NCI-H510A treated with DMSO at 0.1 percent for 48 hours (cell line): ENCODE results near the gene ATP2C1.
"Not testable (repeated sequence)": the region's sequence is repeated elsewhere in the genome, so short reads cannot be mapped to it uniquely, and the experiment has no call there.

Source experiments
- DNase-seq: peaks from one replicate; lab custom pipeline; 2025; lab: John Stamatoyannopoulos, UW

Gene ATP2C1, protein sequence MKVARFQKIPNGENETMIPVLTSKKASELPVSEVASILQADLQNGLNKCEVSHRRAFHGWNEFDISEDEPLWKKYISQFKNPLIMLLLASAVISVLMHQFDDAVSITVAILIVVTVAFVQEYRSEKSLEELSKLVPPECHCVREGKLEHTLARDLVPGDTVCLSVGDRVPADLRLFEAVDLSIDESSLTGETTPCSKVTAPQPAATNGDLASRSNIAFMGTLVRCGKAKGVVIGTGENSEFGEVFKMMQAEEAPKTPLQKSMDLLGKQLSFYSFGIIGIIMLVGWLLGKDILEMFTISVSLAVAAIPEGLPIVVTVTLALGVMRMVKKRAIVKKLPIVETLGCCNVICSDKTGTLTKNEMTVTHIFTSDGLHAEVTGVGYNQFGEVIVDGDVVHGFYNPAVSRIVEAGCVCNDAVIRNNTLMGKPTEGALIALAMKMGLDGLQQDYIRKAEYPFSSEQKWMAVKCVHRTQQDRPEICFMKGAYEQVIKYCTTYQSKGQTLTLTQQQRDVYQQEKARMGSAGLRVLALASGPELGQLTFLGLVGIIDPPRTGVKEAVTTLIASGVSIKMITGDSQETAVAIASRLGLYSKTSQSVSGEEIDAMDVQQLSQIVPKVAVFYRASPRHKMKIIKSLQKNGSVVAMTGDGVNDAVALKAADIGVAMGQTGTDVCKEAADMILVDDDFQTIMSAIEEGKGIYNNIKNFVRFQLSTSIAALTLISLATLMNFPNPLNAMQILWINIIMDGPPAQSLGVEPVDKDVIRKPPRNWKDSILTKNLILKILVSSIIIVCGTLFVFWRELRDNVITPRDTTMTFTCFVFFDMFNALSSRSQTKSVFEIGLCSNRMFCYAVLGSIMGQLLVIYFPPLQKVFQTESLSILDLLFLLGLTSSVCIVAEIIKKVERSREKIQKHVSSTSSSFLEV

DNA sequence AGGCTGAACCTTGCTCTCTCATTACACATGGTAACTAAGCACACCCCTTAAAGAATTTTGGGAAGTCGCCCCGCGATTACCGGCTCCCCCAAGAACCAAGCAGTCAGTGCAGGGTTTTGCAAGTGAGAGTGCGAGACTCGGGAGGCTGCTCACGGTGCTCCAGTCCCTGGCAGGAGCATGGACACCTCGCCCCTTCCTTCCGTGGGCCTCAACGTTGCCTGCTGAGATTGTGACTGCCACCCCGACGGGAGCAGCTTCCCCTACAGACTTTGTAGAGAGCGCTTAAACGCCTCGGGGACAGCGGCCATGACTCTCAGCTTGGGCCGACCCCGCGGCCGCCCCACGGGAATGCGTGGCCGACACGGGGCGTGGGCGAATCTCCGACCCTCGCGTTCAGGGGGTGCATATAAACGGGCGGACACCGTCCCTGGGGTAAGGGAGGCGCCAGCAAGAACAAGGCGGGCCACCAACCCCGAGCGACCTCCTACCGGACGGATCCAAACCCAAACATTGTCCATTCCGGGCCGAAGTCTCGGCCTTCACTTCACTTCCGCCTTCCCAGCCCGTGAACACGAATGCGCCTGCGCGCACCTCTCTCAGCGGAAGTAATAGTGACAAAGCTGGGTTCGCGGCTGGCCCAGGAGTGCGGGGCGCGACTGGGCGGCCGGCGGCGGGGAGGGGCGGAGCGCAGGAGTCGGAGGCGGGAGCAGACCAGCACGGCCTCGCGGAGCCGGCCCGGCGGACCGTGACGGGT, at the start of gene ATP2C1:
ATP2C1 (plus strand) TSS at position 709 of the 754 bp plus-strand sequence. CDS start 686 bp downstream, outside the sequence.
- DNase-seq, result peak; percentile 76

DNA sequence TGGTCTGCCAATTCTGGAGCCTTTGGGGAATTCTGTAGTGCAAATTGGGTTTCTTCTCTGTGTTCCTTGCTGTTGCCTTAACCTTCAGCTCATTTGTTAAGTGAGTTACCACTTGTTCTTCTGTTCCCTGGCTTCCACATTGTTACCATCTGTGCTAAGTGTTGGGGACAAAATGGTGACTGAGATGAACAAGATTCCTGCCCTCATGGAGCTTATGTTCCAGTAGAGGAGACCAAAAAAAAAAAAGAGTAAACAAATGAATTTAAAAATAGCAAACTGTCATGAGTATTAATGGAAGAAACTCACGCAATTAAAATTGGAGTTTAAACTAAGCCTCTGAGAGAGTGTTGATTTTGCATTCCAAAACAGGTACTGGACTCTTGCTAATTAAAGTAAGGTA, 49.4 kb upstream of the ATP2C1 start:
- no peak for DNase-seq

DNA sequence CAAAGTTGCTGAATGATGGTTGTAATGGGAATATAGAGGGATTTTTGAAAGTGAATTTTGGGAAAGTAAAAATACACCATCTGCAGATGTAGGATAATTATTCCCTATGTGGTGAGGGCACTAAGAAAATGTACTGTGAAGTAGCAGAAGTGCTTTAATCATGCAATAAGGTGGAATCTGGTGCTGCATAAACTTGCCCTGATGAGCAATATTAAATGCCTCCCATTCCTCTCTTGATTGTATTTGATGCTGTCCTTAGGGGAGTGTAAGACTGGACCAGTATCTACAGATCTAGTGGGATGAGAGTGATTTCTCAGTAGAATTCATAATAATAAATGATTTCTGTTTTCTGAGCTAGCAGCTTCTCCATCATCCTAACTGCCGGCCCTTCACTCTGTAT, 47.7 kb upstream of the ATP2C1 start:
- DNase-seq, result no peak

DNA sequence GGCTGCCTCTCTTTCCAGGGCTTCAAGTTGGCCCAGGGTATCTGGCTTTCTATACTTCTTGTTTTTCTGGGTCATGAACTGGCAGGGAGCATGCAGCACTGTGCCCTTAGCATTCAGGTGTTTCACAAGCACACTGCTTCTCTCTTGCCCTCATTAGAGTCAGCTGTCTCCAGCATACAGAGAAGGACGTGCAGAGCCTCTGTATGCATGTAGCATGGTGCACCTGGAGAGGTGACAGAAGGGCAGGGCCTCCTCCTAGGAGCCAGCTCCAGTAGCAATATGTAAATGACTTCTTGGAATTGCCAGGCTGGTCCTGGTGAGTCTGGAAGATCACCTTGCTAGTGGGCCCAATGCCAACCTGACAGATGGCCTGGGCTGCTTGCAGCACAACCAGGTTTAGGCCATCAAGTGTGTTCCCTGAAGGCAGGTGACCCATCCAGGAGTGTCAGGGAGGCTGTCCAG, 44.8 kb upstream of the ATP2C1 start:
- DNase-seq, result peak; percentile 80

DNA sequence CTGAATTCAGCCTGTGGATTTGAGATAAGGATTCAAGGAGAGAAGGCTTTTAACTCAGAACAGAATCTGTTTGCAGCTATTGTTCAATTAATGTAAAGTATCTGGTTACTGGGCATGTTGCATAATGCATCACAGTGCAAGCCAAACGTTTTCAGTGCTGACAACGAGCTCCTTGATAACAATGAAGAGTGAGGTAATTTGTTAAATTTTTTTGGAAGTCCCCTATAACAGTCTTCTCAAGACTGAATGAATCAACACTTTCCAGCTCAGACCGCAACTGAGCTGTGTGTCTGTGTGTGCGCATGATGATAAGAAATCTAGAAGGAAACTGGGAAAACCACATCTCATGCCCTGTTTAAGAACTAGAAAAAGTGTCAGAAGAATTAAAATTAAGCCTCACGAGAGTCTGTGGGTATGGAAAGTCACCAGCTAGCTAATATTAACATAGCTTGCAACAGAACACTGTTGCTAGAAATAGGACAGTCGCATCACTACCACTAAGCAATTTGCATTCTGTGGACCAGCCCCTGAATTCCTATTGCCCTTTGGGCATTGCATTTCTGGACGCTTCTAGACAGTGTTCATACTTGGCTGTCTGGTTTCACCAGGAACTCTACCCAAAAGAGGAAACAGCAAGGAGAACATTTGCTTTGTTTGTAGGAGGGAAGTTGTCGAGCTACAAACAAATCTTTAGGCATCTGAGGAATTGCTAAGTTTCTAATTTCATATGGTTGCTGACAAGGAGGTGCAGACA, 43.7 kb upstream of the ATP2C1 start:
- no peak for DNase-seq

DNA sequence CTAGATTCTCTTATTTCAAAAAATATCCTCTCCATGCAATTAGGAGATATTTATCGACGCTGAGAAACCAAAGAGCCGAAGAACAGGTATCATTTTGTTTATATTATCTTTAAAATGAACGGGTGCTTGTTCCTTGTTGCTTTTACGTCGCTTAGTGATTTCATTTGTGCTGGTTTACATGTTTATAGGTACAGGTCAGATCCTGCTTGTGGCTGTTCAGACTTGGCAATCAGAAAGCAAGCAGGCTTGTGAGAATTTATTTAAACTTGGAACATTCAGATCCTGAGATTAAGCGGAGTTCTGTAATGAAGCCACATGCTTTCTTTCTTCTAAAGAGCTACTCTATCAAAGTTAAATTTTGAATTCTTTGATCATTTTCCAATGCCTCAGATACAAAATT, 43.0 kb upstream of the ATP2C1 start:
- peak; percentile 33 for DNase-seq

DNA sequence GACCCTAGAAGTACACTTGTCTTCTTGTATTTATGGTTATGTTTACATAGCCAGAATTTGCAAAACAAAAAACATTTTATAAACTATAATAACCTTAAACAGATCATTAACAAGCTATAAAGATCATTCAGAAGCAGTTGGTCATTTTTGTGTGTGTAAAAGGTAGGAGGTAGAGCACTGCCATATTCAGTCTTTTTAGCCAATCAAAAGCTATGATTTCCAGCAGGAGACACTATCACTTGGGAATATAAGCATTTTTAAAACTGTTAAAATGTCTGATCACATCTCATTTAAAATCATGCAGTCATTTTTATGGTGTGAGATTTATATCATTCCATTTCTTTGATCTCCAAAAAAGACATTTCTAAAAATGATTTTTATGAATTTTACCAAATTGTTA, 42.6 kb upstream of the ATP2C1 start:
- DNase-seq, result no peak

DNA sequence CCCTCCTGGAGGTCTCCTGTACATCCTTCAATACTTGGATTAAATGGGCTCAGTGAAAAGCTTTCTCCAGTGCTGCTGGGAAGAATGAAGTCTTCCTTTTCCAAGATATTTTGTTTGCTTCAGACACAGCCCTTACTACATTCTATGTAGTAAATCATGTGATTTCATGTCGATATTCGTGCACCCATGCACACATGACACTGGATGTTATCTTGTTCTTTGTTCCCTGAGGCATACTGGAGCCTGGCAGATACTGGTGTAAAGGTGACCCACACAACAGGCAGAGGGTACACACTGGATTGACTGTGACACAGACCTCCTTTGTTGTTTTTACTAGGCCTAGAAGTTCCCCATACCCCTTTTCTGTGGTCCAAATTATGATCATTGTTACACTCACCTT, 40.3 kb upstream of the ATP2C1 start:
- DNase-seq, result no peak

DNA sequence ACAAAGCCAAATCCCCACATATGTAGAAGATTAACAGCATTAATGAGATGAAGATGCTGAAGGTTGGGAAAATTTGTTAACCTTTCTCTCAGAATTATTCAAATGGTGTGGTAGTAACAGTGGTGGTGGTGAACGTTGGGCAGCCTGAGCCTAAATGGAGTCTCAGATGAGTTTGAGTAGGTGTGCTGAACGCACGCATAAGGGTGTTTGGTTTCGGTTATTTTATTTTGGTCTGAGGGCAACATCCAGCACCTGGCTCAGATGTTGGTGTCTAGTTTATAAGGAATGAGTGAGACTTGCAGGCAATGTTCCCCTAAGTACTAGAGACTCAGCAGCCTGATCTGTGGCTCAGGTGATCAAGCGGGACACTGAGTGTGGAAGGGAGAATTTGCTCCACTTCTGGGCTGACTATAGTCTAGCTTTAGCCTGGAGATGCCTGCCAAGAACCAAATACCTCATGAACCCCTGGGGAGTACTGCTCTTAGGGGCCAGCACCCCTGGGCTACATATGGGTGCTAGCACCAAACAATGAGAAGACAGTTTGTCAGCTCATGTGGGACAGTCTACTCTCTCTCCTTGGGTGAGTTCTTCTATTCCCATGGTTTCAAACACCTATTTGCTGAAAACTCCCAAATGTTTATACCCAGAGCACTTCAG, 39.5 kb upstream of the ATP2C1 start:
- no peak for DNase-seq

DNA sequence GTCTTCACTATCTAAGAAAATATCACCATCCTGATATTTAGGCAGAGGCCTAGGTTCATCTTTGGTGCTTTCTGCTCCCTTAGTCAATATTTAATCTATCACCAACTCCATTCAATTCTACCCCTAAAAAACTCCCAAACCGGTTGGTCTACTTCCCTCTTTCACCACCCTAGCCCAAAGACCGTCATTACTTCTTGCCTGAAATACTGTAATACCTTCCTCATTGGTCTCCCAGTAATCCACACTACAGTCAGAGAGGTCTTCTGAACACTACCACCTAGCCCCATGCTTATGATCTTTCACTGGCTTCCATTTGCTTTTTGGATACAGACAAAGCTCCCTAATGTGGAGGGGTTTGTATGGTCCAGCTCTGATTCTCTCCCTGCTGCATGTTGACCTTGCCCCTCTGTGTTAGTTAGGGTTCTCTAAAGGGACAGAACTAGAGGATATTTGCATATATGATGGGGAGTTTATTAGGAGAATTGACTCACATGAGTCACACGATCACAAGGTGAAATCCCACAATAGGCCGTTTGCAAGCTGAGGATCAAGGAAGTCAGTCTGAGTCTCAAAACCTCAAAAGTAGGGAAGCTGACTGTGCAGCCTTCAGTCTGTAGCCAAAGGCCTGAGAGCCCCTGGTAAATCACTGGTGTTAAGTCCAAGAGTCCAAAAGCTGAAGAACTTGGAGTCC, 36.4 kb upstream of the ATP2C1 start:
- no peak for DNase-seq

DNA sequence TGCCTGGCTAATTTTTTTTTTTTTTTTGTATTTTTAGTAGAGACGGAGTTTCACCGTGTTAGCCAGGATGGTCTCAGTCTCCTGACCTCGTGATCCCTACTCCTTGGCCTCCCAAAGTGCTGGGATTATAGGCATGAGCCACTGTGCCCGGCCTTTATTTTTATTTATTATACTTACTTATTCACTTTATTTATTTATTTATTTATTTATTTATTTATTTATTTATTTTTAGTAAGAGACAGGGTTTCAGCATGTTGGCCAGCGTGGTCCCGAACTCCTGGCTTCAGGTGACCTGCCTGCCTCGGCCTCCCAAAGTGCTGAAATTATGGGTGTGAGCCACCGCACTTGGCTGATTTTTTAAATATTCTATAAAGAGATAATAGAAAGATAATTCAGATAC, 31.8 kb upstream of the ATP2C1 start:
- DNase-seq, result not testable (repeated sequence)

DNA sequence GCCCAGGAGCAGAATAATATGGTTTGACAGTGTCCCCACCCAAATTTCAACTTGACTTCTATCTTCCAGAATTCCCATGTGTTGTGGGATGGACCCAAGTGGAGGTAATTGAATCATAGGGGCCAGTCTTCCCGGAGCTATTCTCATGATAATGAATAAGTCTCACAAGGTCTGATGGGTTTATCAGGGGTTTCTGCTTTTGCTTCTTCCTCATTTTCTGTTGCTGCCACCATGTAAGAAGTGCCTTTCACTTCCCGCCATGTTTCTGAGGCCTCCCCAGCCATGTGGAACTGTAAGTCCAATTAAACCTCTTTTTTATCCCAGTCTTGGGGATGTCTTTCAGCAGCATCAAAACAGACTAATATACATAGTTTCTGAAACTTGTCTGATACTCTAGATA, 28.4 kb upstream of the ATP2C1 start:
- no peak for DNase-seq

DNA sequence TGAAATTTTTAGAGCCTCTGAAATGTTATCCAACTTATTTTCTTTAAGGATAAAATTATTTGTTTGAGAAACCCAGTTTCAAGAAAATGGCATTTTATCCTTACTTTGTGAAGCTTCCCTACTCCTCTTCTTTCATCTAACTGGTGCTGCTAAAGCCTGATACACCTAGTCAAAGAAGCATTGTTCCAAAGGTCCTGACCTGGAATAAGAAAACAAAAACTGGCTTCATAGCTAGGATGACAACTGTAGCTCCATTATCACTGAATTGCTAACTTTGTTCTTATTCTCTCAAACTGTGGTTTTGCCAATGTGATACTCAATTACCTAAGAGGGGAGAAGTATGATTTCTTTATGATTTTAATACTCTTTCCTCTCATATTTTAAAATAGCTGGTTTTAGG, 27.6 kb upstream of the ATP2C1 start:
- no peak for DNase-seq

DNA sequence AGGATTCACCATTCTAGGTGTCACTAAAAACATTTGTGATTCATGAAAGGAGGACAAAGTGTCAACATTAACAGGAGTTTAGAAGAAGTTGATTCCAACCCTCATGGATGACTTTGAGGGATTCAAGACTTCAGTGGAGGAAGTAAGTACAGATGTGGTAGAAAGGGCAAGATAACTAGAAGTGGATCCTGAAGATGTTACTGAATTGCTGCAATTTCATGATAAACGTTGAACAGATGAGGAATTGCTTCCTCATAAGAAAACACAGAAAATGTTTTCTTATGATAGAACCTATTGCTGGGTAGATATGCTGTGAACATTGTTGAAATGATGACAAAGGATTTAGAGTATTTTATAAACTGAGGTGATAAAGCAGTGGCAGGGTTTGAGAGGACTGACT, 23.5 kb upstream of the ATP2C1 start:
- no peak for DNase-seq

DNA sequence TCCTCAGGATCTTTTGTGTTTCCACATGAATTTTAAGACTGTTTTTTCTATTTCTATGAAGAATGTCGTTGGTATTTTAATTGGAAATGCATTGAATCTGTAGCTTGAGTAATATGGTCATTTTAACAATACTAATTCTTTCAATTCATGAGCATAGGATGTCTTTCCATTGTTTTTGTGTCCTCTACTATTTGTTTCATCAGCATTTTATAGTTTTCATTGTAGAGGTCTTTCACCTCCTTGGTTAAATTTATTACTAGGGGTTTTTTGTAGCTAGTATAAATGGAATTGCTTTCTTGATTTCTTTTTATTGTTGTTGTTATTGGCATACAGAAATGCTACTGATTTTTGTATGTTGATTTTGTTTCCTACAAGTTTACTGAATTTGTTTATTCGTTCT, 17.3 kb upstream of the ATP2C1 start:
- no peak for DNase-seq

DNA sequence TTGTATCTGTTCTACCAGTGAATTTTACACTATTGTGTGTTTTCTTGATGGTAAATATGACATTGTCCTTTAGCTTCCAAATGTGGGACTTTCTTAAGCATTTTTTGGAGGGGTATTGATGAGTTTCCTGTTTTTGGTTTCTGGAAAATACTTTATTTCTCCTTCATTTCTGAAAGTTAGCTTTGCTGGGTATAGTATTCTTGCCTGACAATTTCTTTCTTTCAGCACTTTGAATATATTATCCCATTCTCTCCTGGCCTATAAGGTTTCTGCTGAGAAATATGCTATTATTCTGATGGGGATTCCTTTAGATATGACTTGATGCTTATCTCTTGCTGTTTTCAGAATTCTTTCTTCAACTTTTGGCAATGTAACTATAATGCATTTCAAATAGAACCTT, 15.4 kb upstream of the ATP2C1 start:
- DNase-seq, result no peak

DNA sequence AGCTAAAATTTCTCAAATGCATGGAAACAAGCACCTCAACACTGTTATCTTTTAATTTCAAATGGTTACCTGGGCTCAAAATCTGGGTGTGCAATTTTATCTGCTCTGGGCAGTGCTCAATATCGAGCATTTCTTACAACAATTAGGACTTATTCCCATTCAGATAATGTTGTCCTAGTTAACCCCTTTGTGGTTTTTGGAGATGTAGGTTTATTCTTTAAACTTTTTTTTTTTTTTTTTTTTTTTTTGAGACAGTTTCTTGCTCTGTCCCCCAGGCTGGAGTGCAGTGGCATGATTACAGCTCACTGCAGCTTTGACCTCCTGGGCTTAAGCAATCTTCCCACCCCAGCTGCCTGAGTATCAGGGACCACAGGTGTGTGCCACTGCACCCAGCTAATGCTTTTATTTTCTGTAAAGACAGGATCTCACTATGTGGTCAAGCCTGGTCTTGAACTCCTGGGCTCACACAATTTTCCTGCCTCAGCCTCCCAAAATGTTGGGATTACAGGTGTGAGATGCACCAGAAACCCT, 4.4 kb upstream of the ATP2C1 start:
- DNase-seq, result no peak

DNA sequence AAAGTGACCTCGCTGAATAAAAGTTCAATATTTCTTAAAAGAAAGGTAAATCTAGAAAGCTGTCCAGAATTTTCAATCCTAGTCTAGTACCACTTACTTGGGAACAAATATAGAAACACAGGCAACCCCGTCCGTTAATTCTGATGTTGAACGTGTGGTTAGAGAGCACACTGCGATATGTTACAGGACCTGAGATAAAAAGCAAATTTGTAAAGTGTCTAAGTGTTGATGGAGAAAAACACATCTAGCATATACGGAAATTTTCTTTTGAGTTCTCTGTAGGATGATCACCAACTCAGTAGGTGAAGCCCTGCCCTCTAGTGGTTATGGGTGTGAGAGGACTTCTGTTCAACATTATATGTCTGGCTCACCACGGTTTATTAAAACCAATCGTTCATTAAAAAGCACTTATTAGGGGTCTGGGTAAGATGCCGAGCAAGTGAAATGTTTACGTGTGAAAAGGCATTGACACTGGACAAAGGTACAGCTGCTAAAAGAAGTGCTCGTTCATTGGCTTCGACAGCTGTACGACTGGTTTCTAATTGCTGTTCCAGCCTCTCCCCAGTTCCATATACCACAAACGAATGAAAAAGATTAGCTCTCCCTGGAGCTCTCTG, 1.0 kb upstream of the ATP2C1 start:
- peak; percentile 69 for DNase-seq

DNA sequence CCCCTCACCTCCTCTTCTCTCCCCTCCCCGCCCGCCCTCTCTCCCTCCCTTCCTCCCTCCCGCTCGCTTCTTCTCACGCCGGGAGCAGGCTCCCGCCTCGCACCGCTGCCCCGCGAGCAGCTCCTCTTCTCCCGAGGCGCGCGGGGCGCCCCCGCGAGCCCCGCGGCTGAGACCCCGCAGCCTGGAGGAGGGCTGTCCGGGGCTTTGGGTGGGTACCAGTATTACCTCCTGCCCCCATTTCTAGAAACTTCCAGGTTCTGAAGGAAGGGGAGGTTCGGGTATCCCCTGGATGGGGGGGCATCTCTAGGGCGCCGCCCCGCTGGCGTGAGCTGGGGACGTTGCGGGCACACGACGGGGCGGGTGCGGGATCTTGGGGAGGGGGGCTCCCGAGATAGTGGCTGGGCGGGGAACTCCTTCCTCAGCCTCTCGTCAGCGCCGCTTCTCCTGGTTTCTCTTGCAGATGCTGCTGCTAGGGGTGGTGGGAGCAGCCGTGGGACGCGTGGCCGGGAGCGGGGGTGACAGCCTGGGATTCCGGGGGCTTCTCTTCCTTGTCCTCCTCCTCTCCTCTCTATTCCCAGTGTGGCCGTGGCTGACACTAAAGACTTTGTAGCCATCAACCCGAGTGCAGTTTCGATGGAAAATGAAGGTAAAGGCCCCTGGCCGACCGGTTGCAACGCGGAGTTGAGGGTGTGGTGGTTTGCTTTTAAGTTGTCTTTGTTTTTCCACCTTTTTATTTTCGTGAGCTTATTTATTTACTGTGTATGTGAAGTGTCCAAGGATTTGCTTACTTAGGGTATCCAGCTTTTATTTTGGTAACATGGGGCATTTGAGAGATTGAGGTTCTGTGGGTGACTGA, 474 bp downstream of the ATP2C1 start:
- DNase-seq, result no peak
